CD4-positive, alpha-beta T cell treated with Interferon alpha-2 for 1 hour (primary cell): Measurements from ENCODE around the gene TOP3A.
"Not testable (repeated sequence)": the region's sequence is repeated elsewhere in the genome, so short reads cannot be mapped to it uniquely, and the experiment has no call there.

Experiments used
- DNase-seq, 2 donors: peaks; one replicate each; pipeline ENCODE4 v3.0.0-alpha.2; 2020 to 2022

The TOP3A gene

DNA sequence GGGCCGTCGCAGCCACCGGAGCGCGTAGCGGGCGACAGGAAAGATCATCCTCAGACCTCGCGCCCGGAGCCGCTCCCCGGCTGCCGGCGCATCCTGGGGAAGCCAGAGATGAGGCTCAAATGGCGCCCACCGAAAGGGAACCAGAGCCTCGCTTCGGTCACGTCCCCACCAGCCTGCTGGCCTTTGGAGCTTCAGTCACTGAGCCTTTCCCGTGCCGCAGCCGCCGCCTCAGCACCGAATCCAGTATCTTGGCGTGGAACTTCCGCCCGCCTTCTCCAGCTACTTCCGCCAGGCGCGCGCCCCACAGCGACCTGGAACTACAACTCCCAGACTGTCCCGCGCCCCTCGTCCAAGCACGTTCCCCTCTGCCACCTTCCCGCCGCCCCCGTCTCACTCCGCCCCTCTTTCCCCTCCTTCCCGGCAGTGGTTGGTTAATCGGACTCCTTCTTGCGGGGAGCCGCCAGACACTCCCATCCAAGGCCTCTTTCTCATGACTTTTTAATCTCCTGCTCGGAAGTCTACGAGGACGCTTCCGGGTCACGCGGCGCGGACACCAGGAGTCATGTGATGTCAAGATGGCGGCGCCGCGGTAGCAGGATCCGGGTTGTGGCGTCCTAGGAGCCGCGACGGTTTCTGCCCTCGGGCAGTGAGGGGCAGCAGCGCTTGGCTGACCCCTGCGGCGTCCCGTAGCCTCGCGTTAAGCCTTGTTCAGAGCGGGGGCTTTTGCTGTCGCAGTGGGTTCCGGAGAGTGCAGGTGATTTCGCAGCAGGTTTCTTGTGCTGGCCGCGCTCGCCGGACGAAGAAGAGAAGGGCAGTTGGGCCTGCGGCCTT, at the start of gene TOP3A, which contains the start of gene SMCR8:
Gene TOP3A, minus strand, starts transcription at position 264 of the 831 bp plus-strand sequence. Its CDS starts 216 bp downstream, at position 48.
Gene SMCR8, plus strand, starts transcription at position 563 of the 831 bp plus-strand sequence. CDS start 497 bp downstream, outside the sequence.
- DNase-seq = peak; percentile 97 to 98

DNA sequence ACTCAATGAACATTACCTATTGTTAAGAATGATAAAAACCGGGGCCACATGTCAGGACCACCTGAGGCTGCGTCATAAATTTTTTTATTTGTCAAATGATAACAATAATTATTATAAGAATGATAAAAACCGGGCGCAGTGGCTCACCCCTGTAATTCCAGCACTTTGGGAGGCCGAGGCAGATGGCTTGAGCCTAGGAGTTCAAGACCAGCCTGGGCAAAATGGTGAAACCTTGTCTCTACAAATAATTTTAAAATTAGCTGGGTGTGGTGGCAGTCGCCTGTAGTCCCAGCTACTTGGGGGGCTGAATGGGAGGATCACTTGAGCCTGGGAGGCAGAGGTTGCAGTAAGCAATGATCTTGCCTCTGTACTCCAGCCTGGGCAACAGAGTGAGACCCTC, 49.4 kb upstream of the TOP3A start:
- no peak for DNase-seq

DNA sequence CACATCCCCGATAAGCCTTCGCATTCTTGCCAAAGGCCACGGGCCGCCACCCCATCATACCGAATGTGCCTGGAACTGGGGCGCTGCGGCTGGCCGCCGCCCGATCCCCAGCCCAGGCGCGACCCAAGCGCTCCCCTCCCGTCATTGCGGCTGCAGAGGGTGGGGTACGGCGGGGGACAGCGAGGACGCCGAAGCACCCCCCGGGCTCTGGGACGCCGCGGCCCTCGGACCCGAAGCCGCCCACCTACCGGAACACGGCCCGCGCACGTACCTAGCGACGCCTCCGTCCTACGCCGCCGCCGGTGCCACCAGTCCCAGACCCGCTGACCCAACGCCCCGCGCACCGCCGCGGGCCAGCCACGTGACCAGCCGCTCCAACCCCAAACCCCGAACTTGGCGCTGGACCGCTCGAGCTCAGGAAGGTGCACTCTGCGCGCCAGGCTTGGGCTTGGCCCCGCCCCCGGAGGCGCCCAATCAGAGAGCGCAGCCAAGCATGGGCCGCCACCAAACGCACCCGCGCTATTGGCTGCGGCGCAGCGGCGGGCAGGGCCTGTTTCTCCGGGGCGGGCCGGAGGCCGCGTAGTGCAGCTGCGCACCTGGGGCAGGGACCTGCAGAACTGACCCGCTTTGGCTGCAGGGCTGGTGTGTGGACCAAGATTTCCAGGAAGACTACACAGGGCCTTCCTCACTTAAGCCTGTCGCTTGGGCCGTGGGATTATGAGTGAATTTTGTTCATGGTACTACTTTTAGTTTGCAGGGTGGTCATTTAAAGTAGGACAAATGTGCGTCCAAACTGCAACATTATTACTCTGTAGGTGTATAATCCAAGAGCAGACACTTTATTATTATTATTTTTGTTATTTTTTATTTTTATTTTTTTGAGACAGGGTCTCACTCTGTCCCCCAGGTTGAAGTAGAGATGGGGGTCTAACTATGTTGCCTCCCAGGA, 48.6 kb upstream of the TOP3A start, which contains the start of gene SHMT1:
Gene SHMT1, minus strand, starts transcription at position 450 of the 949 bp plus-strand sequence. CDS start 7,569 bp downstream, outside the sequence.
- DNase-seq = peak; percentile 88 to 93

- DNase-seq = peak in 1 of 2 donors; percentile 4
Measured at GRCh38 chr17:18362698-18363100, 47.9 kb upstream of the TOP3A start.

GRCh38 chr17:18361837-18362697, 47.3 kb upstream of the TOP3A start:
- DNase-seq = no peak

GRCh38 chr17:18360518-18360917, 45.7 kb upstream of the TOP3A start:
- no peak for DNase-seq

GRCh38 chr17:18356624-18357023, 41.8 kb upstream of the TOP3A start:
- no peak for DNase-seq

- no peak for DNase-seq
Measured at GRCh38 chr17:18353541-18353940, 38.7 kb upstream of the TOP3A start.

GRCh38 chr17:18344021-18344420, 29.2 kb upstream of the TOP3A start:
- DNase-seq = no peak

DNA sequence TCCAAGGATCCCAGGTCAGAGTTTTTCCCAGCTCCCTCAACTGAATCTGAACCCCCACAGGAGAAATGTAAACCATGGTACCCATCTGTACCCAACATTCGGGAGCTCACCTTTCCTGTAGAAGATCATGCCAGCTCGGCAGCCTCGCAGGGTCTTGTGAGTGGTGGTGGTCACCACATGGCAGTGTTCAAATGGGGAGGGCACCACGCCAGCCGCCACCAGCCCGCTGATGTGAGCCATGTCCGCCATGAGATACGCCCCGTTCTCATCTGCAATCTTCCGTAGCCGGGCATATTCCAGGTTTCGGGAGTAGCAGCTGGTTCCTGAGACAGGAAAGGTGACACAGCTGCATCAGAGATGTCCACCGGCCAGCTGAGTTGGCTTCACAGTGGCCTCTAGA, 25.1 kb upstream of the TOP3A start:
- DNase-seq = no peak

- not testable (repeated sequence) for DNase-seq
Measured at GRCh38 chr17:18338158-18338557, 23.4 kb upstream of the TOP3A start.

DNA sequence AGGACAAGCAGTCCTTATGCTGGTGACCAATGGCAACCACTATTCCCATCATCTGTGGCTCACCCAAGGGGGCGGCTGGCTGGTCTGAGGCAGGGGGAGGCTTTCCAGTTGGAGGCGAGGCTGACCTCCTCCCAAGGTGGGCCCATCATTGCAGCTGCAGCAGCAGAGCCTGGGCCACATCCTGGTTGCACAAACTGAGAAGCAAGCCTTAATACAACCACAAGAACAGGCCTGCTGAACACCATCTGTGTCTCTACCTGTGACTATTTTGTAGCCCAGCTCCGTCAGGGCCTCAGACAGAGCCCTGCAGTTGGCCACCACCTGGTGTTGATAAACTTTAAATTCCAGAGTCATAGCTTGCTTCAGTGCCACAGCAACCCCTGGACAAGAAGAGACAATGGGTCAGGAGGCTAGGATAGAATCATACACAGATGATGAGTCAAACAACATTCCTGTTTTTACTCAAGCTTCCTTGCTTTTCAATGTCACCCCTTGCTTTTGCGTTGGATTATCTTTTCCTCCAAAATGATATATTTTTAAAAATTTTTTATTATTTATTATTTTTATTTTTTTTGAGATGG, 18.2 kb upstream of the TOP3A start:
- no peak for DNase-seq

DNA sequence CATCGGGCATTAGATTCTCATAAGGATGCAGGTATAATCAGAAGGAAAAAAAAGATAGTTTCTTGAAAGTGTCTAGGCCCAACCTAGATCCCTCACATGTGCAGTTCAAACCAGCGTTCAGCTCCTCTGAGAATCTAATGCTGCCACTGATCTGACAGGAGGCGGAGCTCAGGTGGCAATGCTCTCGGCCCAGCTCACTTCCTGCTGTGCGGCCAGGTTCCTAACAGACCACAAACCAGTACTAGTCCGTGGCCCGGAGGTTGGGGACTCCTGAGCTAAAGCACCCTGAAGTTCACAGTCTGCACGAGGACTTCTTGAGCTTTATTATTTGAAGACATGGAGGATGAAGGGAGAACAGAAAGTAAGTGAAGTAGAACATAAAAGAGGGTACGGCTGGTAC, 17.1 kb upstream of the TOP3A start:
- peak in 1 of 2 donors; percentile 36 for DNase-seq

DNA sequence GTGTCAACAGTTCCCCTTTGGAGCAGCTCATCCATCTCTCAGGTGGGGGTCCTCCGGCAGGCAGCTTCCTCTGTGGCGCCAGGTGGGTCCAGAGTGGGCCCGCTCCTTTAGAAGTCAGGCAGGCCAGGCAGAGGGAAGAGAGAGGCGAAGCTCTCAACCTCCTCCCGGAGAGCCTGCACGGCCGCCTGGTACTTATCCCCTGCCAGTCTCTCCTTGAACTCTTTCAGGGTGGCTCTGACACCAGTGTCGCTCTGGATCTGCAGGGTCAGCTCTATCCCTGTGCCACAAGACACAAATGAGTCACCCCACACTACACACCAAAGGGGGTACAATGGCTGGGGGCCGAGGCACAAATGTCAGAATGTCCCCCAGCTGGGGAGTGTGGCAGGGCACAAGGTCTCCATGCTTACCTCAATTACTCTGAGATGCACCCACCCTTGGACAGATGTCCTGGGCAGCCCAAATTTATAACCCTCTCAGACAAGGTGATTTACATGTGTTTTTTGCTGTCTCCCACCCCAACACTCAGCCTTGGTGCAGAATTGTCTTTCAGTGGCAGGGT, 13.9 kb upstream of the TOP3A start:
- DNase-seq = no peak

GRCh38 chr17:18327556-18327955, 12.8 kb upstream of the TOP3A start:
- DNase-seq = no peak

GRCh38 chr17:18327093-18327492, 12.3 kb upstream of the TOP3A start:
- no peak for DNase-seq

GRCh38 chr17:18326572-18326971, 11.8 kb upstream of the TOP3A start:
- DNase-seq = no peak

DNA sequence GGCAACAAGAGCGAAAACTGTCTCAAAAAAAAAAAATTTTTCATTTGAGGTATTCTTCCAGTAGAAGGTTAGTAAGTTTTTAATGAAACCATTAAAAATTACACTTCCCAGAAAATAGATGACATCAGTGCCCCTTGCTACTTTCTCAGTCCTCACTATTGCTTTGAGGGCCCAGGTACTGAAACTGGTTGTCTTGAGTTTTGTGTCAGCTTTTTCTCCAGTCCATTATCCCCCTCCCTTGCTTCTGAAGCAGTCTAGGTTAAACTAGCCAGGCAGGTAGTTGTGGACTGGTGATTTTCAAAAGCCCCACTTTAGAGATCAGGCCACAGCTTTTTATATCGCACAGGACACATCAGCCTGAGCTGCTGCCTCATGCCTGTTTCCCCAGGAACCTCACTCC, 11.2 kb upstream of the TOP3A start:
- DNase-seq = no peak

GRCh38 chr17:18324140-18325050, 9.6 kb upstream of the TOP3A start:
- no peak for DNase-seq

- DNase-seq = no peak
Measured at GRCh38 chr17:18323507-18324139, 8.8 kb upstream of the TOP3A start.
